NOMO-1 treated with dmso at 0.1 percent for 144 hours (cell line): ENCODE measurements around the gene S100A16.
A peak's percentile ranks its signal among the peaks of the same experiment; 100 is the strongest.

Source experiments
- DNase-seq: peaks from one replicate; lab custom pipeline; 2025; ENCODE audit not compliant: unreplicated experiment; lab: John Stamatoyannopoulos, UW

The S100A16 gene

GRCh38 chr1:153616144-153616916 is 3.4 kb upstream of the S100A16 start, which contains the start of gene S100A14:
Gene S100A14 (minus strand): TSS chr1:153616325. CDS start chr1:153615858, 467 bp downstream.
- no peak for DNase-seq

- DNase-seq: no peak
Measured at GRCh38 chr1:153615406-153615805, 2.5 kb upstream of the S100A16 start.

GRCh38 chr1:153614906-153615305 is 2.0 kb upstream of the S100A16 start:
- no peak for DNase-seq

- DNase-seq: no peak
Measured at GRCh38 chr1:153614189-153614900, 1.4 kb upstream of the S100A16 start.

GRCh38 chr1:153613406-153613805 is 469 bp upstream of the S100A16 start:
- no peak for DNase-seq

- no peak for DNase-seq
Measured at GRCh38 chr1:153612111-153612754, 704 bp downstream of the S100A16 start.

- DNase-seq: no peak
Measured at GRCh38 chr1:153611356-153611755, 1.6 kb downstream of the S100A16 start.

GRCh38 chr1:153610811-153611301 is 2.1 kb downstream of the S100A16 start:
- DNase-seq: peak; percentile 19

- no peak for DNase-seq
Measured at GRCh38 chr1:153610334-153610733, 2.6 kb downstream of the S100A16 start.

- no peak for DNase-seq
Measured at GRCh38 chr1:153609585-153609907, 3.4 kb downstream of the S100A16 start.

- DNase-seq: no peak
Measured at GRCh38 chr1:153608742-153609584, 4.0 kb downstream of the S100A16 start.

GRCh38 chr1:153608089-153608682 is 4.8 kb downstream of the S100A16 start:
- no peak for DNase-seq

GRCh38 chr1:153607381-153607780 is 5.6 kb downstream of the S100A16 start:
- no peak for DNase-seq

GRCh38 chr1:153606194-153606593 is 6.7 kb downstream of the S100A16 start:
- no peak for DNase-seq

GRCh38 chr1:153602749-153603148 is 10.2 kb downstream of the S100A16 start:
- no peak for DNase-seq

GRCh38 chr1:153599847-153600246 is 13.1 kb downstream of the S100A16 start:
- no peak for DNase-seq

- peak; percentile 98 for DNase-seq
Measured at GRCh38 chr1:153598309-153599172, 14.4 kb downstream of the S100A16 start.

- no peak for DNase-seq
Measured at GRCh38 chr1:153597206-153597605, 15.7 kb downstream of the S100A16 start.

GRCh38 chr1:153592748-153593147 is 20.2 kb downstream of the S100A16 start:
- DNase-seq: no peak

- DNase-seq: no peak
Measured at GRCh38 chr1:153588482-153588881, 24.5 kb downstream of the S100A16 start.
